DND-41 (cell line): ENCODE measurements around the gene KPTN.

Experiments
- EZH2 ChIP-seq: IDR thresholded peaks from 3 replicates; pipeline ENCODE4 v1.6.1; 2012; ENCODE audit warnings: borderline replicate concordance, low read depth, mild to moderate bottlenecking, moderate library complexity, low read length, inconsistent platforms; ENCODE audit not compliant: severe bottlenecking
- TF ChIP-seq, protein P1 (sequence below): IDR thresholded peaks from 2 replicates; pipeline ENCODE4 v1.5.1; 2012; ENCODE audit warnings: borderline replicate concordance, low read length, moderate library complexity, mild to moderate bottlenecking; ENCODE audit not compliant: poor library complexity, severe bottlenecking; ENCODE audit errors: extremely low read depth

DNA sequence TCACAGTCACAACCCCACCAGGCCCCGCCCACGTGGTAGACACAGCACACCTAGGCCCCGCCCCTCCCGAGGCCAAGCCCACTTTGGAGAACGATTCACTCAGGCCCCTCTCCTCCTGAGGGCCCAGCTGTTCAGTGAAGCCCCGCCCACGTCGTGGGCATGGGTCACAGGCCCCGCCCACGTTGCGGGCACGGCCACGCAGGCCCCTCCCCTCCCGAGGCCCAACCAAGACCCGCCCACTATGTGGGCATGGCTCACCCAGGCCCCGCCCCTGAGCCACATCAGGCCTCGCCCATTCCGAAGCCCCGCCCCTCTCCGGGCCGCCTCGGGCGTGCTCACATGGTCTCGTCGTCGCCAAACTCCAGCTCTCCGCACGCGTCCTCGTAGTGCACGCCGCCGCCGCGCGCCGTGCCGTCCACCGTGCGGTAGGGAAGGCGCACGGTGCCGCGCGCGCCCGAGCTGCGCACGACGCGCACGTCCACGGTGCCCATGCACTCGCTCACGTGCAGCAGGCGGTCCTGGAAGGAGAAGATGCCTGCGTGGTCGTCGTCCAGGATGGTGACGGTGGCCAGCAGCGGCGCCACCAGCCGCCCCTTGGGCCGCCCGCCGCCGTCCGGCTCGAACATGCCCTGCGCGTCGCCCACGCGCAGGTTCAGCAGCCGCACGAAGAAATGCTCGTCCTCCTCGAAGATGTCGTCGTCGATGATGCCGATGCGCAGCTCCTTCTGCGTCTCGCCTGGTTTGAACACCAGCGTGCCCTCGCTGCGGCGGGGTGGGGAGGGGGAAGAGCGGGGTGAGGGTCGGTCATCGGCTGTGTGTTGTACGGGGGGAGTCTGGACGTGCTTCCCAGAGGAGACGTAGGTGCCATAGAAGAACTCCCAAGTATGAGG, 36.3 kb downstream of the KPTN start:
- TF ChIP-seq, protein P1, sequence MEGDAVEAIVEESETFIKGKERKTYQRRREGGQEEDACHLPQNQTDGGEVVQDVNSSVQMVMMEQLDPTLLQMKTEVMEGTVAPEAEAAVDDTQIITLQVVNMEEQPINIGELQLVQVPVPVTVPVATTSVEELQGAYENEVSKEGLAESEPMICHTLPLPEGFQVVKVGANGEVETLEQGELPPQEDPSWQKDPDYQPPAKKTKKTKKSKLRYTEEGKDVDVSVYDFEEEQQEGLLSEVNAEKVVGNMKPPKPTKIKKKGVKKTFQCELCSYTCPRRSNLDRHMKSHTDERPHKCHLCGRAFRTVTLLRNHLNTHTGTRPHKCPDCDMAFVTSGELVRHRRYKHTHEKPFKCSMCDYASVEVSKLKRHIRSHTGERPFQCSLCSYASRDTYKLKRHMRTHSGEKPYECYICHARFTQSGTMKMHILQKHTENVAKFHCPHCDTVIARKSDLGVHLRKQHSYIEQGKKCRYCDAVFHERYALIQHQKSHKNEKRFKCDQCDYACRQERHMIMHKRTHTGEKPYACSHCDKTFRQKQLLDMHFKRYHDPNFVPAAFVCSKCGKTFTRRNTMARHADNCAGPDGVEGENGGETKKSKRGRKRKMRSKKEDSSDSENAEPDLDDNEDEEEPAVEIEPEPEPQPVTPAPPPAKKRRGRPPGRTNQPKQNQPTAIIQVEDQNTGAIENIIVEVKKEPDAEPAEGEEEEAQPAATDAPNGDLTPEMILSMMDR = no peak
- TF ChIP-seq EZH2 = no peak
